Neuron (in vitro differentiated cells): ENCODE measurements around the gene IFI27.

Source experiments
- H2AFZ ChIP-seq: one replicate; pipeline ENCODE4 v1.6.1; 2013; ENCODE audit warnings: low read depth, mild to moderate bottlenecking, inconsistent platforms, low read length, moderate library complexity
- H3K27me3 ChIP-seq: one replicate; pipeline ENCODE4 v1.6.1; 2013; ENCODE audit warnings: low read length; ENCODE audit not compliant: insufficient read depth
- H3K36me3 ChIP-seq: one replicate; pipeline ENCODE4 v1.6.1; 2013; ENCODE audit warnings: low read length; ENCODE audit not compliant: insufficient read depth
- H3K4me1 ChIP-seq: one replicate; pipeline ENCODE4 v1.6.1; 2013; ENCODE audit warnings: low read length; ENCODE audit not compliant: insufficient read depth
- H3K4me3 ChIP-seq: 2 replicates; pipeline ENCODE4 v1.5.1; 2013; ENCODE audit warnings: mild to moderate bottlenecking, low read length, moderate library complexity
- H3K9me3 ChIP-seq: one replicate; pipeline ENCODE4 v1.6.1; 2013; ENCODE audit warnings: low read length

IFI27 gene

DNA sequence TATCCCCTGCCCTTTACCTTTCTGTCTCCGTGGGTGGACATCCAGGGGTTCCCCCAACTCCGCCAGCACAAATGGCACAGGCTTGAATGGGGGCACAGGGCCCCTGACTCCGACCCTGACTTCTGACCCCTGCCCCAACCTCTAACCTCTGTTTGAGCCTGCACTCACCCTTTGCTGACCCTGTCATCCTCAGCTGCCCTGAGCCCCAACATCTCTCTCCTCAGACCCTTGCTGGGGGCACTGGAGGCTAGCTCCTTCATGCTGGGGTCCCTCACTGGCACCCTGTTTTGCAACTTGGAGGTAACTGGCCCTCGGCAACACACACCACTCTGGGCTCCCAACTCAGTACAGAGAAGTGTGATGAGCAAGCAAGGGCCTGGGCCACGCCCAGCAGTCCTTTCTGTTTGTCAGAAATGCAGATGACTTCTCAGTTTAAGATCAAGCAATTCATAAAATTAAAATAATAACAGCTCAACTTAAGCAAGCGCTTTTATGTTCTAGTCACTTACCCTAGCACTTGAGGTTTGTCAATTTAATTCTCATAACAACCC, 2.1 kb downstream of the IFI27 start:
- Histone ChIP-seq H3K27me3 (no peaks in the 10 kb centered on the region), H2AFZ (no peak overlapping the region), H3K4me3 (no peak overlapping the region), H3K36me3 (no peaks in the 10 kb centered on the region), H3K9me3 (no peaks in the 10 kb centered on the region), H3K4me1 (no peaks in the 10 kb centered on the region)

DNA sequence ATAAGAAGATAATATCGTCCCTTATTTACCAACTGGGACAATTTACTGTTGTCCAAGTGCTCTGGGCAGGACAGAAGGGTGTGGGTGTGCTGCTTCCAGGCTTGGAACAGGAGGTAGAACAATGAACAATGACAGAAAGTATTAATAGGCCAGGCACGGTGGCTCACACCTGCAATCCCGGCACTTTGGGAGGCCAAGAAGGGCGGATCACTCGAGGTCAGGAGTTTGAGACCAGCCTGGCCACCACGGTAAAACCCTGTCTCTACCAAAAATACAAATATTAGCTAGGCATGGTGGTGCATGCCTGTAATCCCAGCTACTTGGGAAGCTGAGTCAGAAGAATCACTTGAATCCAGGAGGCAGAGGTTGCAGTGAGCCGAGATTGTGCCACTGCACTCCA, 2.5 kb downstream of the IFI27 start:
- H3K36me3 ChIP-seq, result no peaks in the 10 kb centered on the region
- no peak overlapping the region for H3K4me3 ChIP-seq
- H3K27me3 ChIP-seq, result no peaks in the 10 kb centered on the region
- no peaks in the 10 kb centered on the region for H3K9me3 ChIP-seq
- H3K4me1 ChIP-seq, result no peaks in the 10 kb centered on the region
- H2AFZ ChIP-seq, result no peak overlapping the region

DNA sequence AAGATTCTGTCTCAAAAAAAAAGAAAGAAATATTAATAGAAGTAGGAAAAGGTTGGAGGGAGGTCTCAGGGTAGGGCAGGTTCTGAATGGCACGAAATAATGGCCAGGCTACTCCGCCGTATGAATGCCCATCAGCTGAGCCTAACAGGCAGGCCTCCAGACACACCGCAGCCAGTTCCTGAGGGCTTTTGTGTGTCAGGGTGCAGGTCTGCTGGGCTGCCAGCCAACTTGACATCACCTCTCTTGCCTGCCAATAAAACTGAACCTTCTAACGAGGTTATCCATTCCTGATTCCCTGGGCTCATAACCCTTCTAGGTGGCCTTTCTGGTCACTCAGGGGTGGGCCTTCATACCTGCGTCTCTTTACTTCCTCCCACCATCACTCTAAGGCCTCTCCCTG, 3.0 kb downstream of the IFI27 start:
- no peak overlapping the region for H2AFZ ChIP-seq
- no peaks in the 10 kb centered on the region for H3K36me3 ChIP-seq
- H3K27me3 ChIP-seq, result no peaks in the 10 kb centered on the region
- H3K4me1 ChIP-seq, result no peaks in the 10 kb centered on the region
- no peak overlapping the region for H3K4me3 ChIP-seq
- no peaks in the 10 kb centered on the region for H3K9me3 ChIP-seq

DNA sequence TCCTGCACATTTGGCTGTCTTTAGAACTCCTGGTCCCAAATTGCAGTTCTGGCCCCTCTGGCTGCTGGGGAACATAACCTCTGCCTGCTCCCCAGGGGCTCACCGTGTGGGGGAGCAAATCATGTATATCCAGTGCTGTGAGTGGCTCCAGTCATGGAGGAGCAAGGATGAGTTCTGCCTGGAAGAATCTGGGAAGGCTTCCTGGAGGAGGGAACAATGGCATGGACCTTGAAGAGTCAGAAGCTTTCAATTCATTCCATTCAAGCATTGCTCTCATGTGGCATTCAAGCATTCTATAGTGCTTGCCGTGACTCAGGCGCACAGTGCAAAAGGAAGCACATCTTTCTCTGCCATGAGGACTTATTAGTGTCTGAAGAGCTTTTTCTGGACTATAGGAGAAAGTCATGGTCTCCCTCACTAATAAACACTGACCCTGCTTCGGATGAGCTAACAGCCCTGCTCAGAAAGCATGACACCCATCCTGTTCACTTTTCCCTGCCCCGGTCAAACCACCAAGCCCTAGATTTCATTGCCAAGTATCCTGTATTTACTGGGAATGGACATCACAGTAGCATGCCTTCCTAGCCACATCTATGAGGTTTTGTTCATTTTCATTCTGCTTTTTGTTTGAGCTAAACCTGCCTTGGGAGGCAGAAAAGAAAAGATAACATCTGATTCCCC, 3.5 kb downstream of the IFI27 start:
- H2AFZ ChIP-seq, result no peak overlapping the region

DNA sequence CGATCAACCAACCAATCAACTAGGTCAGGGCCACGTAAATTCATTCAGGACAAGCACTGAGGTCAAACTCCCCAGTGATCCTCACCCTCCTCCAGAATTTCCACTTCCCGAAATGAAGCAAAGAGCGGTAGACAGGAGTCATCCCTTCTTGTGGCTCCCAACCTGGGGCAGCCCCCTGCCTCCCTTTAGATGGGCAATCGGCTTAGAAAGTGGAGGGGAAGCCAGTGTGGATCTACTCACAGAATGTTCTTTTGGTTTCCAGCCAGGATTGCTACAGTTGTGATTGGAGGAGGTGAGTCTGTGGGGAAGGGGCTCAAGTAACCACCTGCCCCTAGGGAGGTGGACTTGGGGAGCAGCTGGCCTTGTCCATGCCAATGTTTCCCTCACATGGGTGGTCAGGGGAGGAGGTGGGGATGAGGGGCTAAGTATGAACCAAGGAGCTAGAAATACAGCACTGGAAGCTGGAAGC, 4.1 kb downstream of the IFI27 start:
- no peak overlapping the region for H3K4me3 ChIP-seq
- H3K27me3 ChIP-seq, result no peaks in the 10 kb centered on the region
- no peak overlapping the region for H2AFZ ChIP-seq
- H3K36me3 ChIP-seq, result no peaks in the 10 kb centered on the region
- H3K4me1 ChIP-seq, result no peaks in the 10 kb centered on the region
- H3K9me3 ChIP-seq, result no peaks in the 10 kb centered on the region

More for the DNA sequence above, 3.5 kb downstream of the IFI27 start:
- Histone ChIP-seq H3K9me3 (no peaks in the 10 kb centered on the region), H3K4me1 (no peaks in the 10 kb centered on the region), H3K36me3 (no peaks in the 10 kb centered on the region), H3K4me3 (no peak overlapping the region), H3K27me3 (no peaks in the 10 kb centered on the region)

DNA sequence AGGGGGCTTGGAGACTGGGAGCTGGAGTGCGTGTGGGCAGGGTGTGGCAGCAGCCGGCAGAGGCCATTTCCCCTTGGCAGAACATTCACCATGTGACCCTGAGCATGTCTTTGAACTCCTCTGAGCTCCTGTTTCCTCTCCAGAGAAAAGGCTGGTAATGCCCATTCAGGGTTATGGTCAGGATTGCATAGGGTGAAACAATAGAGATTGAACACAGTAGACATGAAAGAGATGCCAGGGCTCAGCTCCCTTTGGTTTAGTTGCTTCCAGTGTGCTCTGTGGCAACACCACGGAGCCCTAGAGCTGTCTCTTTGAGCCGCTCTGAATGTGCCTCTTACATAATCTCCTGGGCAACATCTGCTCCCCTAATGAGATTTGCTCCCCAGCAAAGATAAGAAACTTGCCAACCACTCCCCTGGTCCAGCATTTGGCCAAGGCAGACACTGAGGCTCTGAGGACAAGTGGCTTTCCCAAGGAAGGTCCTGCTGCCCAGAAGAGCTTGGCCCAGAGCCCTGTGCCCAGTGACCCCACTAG, 4.6 kb downstream of the IFI27 start:
- no peaks in the 10 kb centered on the region for H3K9me3 ChIP-seq
- H3K36me3 ChIP-seq, result no peaks in the 10 kb centered on the region
- H3K27me3 ChIP-seq, result no peaks in the 10 kb centered on the region
- H3K4me3 ChIP-seq, result no peak overlapping the region
- no peaks in the 10 kb centered on the region for H3K4me1 ChIP-seq
- no peak overlapping the region for H2AFZ ChIP-seq

DNA sequence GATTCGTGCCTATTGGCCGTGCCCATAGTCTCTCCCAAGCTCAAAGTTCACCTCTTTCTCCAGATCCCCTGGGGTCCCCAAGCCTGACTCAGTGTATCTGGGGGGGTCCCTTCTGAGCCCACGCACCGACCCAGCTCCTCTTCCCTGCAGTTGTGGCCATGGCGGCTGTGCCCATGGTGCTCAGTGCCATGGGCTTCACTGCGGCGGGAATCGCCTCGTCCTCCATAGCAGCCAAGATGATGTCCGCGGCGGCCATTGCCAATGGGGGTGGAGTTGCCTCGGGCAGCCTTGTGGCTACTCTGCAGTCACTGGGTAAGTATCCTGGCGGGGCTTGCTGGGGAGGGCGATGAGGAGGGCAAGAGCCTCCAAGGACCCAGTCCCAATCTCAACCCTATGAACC, 5.1 kb downstream of the IFI27 start:
- Histone ChIP-seq H3K36me3 (no peaks in the 10 kb centered on the region), H3K4me3 (no peak overlapping the region), H2AFZ (no peak overlapping the region), H3K27me3 (no peaks in the 10 kb centered on the region), H3K4me1 (no peaks in the 10 kb centered on the region), H3K9me3 (no peaks in the 10 kb centered on the region)

DNA sequence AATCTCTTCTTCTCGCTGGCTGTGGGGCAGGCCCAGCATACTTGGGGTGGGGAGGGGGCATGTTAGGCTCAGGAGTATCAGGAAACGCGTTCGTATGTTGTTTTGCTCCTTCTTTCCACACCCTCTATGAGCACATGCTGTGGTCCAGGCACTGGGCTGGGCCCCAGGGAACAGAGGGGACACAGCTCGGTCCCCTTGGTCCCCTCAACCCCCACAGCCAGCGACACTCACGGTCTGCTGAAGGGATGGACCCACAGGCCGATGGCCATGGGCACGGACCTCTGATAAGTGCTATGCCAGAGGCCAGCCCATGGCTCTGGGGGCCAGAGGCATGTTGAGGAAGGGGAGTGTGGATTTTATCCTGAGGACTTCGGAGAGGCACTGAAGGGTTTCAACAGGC, 6.2 kb downstream of the IFI27 start:
- Histone ChIP-seq H3K27me3 (no peaks in the 10 kb centered on the region), H3K4me1 (no peaks in the 10 kb centered on the region), H2AFZ (no peak overlapping the region), H3K4me3 (no peak overlapping the region), H3K9me3 (no peaks in the 10 kb centered on the region), H3K36me3 (no peaks in the 10 kb centered on the region)

DNA sequence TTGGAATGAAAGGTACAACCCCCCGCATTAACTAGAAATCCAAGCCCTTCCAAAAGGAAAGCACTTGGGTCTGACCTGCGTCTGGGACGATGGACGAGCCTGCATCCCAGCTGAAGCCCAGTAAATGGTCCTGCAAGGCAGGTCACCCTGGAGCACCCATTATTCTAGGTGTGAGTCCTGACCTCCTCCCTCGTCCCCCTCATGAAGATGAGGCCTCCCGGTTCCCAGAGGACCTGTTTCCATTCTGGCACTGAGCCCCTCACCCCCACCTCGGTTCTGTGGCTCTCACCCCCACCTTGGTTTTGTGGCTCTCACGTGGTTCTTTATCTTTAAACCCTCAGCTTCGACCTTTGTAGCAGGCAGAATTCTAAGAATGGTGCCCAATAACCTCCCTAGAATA, 7.3 kb downstream of the IFI27 start:
- H3K4me1 ChIP-seq, result no peaks in the 10 kb centered on the region
- no peaks in the 10 kb centered on the region for H3K36me3 ChIP-seq
- H3K4me3 ChIP-seq, result no peak overlapping the region
- H3K9me3 ChIP-seq, result no peaks in the 10 kb centered on the region
- H3K27me3 ChIP-seq, result peaks cover 4% of the 10 kb centered on the region
- no peak overlapping the region for H2AFZ ChIP-seq

DNA sequence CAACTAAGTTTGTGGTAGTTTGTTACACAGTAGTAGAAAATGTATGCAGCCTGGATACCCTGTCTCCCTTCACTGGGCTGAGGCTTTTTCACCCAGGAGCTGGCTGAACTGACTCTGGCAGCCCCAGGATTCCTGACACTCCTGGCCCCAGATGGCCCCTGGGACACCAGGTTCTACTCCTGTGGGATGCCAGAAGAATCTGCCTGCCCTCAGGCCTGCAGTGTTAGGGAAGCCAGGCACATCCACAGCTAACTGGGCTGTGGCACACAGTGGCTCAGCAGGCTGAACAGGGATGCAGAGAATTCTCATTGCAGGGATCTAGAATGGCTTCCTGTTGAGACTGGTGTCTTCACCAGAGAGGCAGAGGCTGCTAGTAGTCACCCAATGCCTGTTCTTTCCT, 8.5 kb downstream of the IFI27 start:
- H3K9me3 ChIP-seq, result no peaks in the 10 kb centered on the region
- no peak overlapping the region for H2AFZ ChIP-seq
- H3K4me1 ChIP-seq, result no peaks in the 10 kb centered on the region
- H3K27me3 ChIP-seq, result peaks cover 7% of the 10 kb centered on the region
- H3K36me3 ChIP-seq, result no peaks in the 10 kb centered on the region
- H3K4me3 ChIP-seq, result no peak overlapping the region

DNA sequence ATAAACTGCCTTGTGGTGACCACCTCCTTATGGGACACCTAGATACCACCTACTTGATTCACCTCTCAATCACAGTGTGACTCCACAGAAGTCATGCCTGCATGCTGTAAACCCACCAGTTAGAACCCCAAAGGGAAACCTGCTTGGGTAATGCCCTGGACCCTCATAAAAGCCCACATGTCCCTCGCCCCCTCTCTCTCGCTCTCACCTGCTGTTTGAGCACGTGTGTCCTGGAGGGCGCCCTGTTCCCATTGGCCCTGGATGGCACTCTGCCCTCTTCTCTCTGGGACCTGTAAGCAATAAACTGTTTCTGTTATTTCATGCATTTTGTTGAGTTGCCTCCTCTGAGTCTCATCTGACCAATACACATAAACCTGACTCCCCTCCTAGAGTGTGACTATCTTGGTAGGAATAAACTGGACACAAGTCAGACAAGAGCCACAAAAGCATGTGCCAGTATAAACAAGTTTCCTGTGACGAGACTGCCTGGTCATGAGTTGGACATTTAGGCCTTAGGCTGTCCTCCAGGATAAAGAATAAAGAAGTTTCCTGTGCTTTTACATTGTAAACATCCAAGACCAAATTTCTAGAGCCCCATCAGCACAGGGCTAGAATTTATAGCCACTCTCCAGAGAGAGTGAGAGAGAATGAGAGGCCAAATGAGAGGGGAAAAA, 10.3 kb downstream of the IFI27 start:
- peaks cover 9% of the 10 kb centered on the region for H3K27me3 ChIP-seq
- no peaks in the 10 kb centered on the region for H3K9me3 ChIP-seq
- H3K4me1 ChIP-seq, result no peaks in the 10 kb centered on the region
- no peak overlapping the region for H2AFZ ChIP-seq
- H3K4me3 ChIP-seq, result no peak overlapping the region
- H3K36me3 ChIP-seq, result no peaks in the 10 kb centered on the region

DNA sequence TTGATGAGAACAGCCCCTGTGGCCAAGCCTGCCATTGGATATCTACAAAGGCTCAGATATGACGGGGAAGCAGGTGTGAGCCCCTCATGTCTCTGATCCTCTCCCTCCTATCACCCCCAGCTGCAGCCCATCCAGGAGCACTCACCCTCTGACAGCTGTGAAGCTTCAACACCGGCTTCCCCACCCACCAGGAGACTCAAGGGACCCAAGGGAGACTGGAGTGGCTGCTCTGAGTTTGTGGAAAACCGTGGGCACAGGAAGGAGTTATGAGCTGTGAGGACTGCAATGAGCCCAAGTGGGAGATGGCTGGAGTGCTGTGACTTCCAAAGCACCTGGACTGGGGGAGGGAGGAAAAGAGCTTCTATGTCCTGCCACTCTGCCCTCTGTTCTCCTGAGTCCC, 10.9 kb downstream of the IFI27 start:
- H2AFZ ChIP-seq, result no peak overlapping the region
- no peak overlapping the region for H3K4me3 ChIP-seq
- H3K9me3 ChIP-seq, result no peaks in the 10 kb centered on the region
- H3K36me3 ChIP-seq, result no peaks in the 10 kb centered on the region
- H3K27me3 ChIP-seq, result peaks cover 9% of the 10 kb centered on the region
- no peaks in the 10 kb centered on the region for H3K4me1 ChIP-seq

DNA sequence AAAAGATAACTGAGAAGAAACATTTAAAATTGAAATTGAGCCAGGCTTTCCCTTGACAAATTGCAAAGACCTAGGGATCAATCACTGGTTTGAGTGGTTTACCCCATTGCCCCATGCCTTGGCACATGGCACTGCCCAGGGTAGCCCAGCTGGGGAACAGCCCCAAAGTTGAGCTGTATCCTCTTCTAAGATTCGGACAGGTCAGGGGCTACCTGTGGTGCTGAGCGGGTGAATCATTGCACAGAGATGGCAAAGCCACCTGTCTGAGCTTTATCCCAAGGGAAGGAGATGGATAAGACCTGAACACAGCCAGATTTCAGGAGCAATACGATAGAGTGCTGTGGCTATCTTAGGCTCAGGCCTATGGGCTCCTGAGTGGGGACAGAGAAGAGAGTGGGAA, 11.9 kb downstream of the IFI27 start:
- no peaks in the 10 kb centered on the region for H3K36me3 ChIP-seq
- H3K4me3 ChIP-seq, result no peak overlapping the region
- H3K27me3 ChIP-seq, result peaks cover 9% of the 10 kb centered on the region
- H3K4me1 ChIP-seq, result no peaks in the 10 kb centered on the region
- no peaks in the 10 kb centered on the region for H3K9me3 ChIP-seq
- no peak overlapping the region for H2AFZ ChIP-seq
